ENCODE results near the gene SULT4A1.

- TF ChIP-seq CTCF (IDR thresholded peaks at IDR 0.05) (no peak), POLR2A (IDR thresholded peaks at IDR 0.05; ENCODE audit: low read depth) (no peak), POLR2AphosphoS5 (IDR thresholded peaks at IDR 0.05) (no peak)
Observed at GRCh38 chr22:43832393-43833265, 29.7 kb downstream of the SULT4A1 start.
